ENCODE data around the gene CEBPG. TPM values are rescaled to one million over a fixed set of nuclear protein-coding genes. Genes with fewer than 3 reads are reported as not detected.

Gene CEBPG
- total and polyA plus RNA-seq, 2 donors (not counting 1 experiment from before 2014, with no cell fraction given), result 12.5 to 24.2 TPM

DNA sequence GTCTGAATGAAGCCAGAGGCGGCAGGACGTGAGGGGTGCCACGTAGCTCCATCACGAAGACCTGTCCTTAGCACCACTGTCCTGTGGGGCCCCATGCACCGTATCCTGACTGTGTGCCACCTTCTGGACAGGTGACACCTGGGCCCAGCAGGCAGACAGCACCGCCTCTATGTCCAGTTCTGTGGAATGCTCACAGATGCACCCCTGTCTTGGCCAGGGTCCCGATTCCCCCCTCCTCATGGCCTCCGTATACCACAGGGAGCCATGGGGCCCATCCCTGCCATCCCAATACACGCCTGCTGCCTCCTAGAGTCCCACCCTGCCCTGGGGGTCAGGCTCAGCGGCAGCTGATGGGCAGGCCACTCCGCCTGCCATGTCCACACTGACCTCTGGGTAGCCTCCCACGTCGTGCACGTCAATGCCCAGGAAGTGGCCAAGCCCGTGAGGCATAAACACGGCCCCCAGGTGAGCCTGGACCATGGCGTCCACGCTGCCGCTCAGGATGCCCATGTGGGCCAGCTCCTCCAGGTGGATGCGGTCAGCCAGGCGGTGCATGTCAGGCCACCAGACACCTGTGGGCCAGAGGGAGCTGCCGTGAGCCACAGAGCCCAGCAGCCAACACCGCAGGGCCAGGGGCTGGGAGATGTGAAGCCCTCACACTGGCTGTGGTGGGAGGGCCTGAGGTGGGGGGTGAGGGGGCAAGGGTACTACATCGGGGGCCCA lies 17.6 kb downstream of the CEBPG start:
- Mint-ChIP-seq H3K27me3 (no peaks in the 10 kb centered on the region), H3K27ac (no peak overlapping the region), H3K9me3 (ENCODE audit: insufficient read depth) (no peaks in the 10 kb centered on the region), H3K4me1 (no peaks in the 10 kb centered on the region), H3K4me3 (no peak overlapping the region)
- Histone ChIP-seq H3K9me3 (ENCODE audit: control extremely low read depth in 1 of 3, control insufficient read depth in 2 of 3, insufficient read depth in 1 of 3, low read length in 2 of 3) (no peaks in the 10 kb centered on the region), H3K9ac (ENCODE audit: low read length) (no peak overlapping the region), H3K4me2 (replicated peaks; ENCODE audit: low read depth, low read length, poor library complexity, severe bottlenecking) (no peak overlapping the region), H4K20me1 (ENCODE audit: control insufficient read depth, insufficient read depth, low read length, poor library complexity, severe bottlenecking) (peaks cover 13% of the 10 kb centered on the region), H3K79me2 (ENCODE audit: control insufficient read depth, insufficient read depth, low read length) (peaks cover 6% of the 10 kb centered on the region), H3K27ac (ENCODE audit: low read length in 2 of 2) (no peak overlapping the region), H3K36me3 (replicated peaks in 1 of 2; ENCODE audit: control extremely low read depth in 1 of 2, control insufficient read depth in 1 of 2, extremely low read depth in 1 of 2, insufficient read depth in 2 of 2, low read length in 1 of 2) (peaks cover 0 to 5% of the 10 kb centered on the region in 2 experiments), H3K27me3 (replicated peaks in 1 of 4; ENCODE audit: control extremely low read depth in 1 of 4, control insufficient read depth in 3 of 4, insufficient read depth in 4 of 4, low read length in 3 of 4) (no peaks in the 10 kb centered on the region), H3K4me1 (ENCODE audit: control insufficient read depth in 2 of 2, insufficient read depth in 2 of 2, low read length in 2 of 2) (no peaks in the 10 kb centered on the region), H2AFZ (ENCODE audit: insufficient read depth, low read depth, low read length, poor library complexity, severe bottlenecking) (no peak overlapping the region), H3K4me3 (ENCODE audit: control extremely low read depth in 1 of 5, extremely low read depth in 1 of 5, insufficient read depth in 1 of 5, low read depth in 2 of 5, low read length in 4 of 5) (no peak overlapping the region)
- ATAC-seq (ENCODE audit: low read depth) (no peak), DNase-seq (no peak)
- 92% methylated on average over 22 of the region's 24 CpGs for WGBS (ENCODE audit: insufficient coverage)
- intact Hi-C loops (cut with micrococcal nuclease), result no loop called here
- ChIA-PET CTCF (interaction anchor here (1.2 to 1.5 kb wide), 2 partner anchors 154 to 156 kb away, joined by 3 read pairs; no protein-coding TSS in a partner anchor), POLR2A (no interaction called here)
- TF ChIP-seq, protein P1, sequence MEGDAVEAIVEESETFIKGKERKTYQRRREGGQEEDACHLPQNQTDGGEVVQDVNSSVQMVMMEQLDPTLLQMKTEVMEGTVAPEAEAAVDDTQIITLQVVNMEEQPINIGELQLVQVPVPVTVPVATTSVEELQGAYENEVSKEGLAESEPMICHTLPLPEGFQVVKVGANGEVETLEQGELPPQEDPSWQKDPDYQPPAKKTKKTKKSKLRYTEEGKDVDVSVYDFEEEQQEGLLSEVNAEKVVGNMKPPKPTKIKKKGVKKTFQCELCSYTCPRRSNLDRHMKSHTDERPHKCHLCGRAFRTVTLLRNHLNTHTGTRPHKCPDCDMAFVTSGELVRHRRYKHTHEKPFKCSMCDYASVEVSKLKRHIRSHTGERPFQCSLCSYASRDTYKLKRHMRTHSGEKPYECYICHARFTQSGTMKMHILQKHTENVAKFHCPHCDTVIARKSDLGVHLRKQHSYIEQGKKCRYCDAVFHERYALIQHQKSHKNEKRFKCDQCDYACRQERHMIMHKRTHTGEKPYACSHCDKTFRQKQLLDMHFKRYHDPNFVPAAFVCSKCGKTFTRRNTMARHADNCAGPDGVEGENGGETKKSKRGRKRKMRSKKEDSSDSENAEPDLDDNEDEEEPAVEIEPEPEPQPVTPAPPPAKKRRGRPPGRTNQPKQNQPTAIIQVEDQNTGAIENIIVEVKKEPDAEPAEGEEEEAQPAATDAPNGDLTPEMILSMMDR (IDR thresholded peaks at IDR 0.05), result no peak
- TF ChIP-seq EZH2 (IDR thresholded peaks at IDR 0.05; ENCODE audit: borderline replicate concordance, insufficient read depth, low read depth, low read length, poor library complexity, severe bottlenecking), result no peak

DNA sequence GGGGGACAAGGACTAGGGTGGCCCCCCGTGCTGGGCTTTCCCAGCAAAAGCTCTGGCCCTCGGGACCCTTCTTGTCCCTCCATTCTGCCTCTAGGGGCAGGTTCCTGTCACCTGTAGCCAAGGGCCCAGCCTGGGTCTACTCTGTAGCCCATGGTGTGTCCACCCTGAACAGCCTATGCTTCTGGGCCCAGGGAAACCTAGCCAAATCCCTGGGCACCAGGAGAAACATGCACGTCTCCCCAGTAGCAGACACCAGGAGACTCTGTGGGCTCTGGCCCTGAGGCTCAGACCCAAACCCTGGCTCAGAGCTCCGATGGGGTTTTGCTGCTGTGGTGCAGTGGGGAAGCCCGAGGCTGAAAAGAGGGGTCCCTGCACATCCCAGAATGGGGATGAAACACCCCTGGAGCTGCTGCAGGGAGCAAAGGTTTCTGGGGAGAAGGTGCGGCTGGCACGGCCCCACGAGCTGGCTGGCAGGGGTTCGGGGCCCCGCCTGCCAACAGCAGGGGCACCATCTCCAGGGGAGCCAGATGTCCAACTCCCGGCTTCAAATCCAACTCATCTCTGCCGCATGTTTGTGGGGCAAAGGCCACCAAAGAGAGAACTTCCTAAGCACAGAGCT lies 18.2 kb downstream of the CEBPG start:
- DNase-seq (no peak), ATAC-seq (ENCODE audit: low read depth) (no peak)
- ChIA-PET POLR2A (no interaction called here), CTCF (no interaction called here)
- Mint-ChIP-seq H3K9me3 (ENCODE audit: insufficient read depth) (no peaks in the 10 kb centered on the region), H3K4me3 (no peak overlapping the region), H3K27me3 (no peaks in the 10 kb centered on the region), H3K4me1 (no peaks in the 10 kb centered on the region), H3K27ac (no peak overlapping the region)
- no peaks in the 10 kb centered on the region for H3K9me3 ChIP-seq (ENCODE audit: control extremely low read depth in 1 of 3, control insufficient read depth in 2 of 3, insufficient read depth in 1 of 3, low read length in 2 of 3)
- TF ChIP-seq, protein P1 (IDR thresholded peaks at IDR 0.05), result no peak
- TF ChIP-seq EZH2 (IDR thresholded peaks at IDR 0.05; ENCODE audit: borderline replicate concordance, insufficient read depth, low read depth, low read length, poor library complexity, severe bottlenecking), result no peak
- H3K27me3 ChIP-seq (replicated peaks in 1 of 4; ENCODE audit: control extremely low read depth in 1 of 4, control insufficient read depth in 3 of 4, insufficient read depth in 4 of 4, low read length in 3 of 4), result no peaks in the 10 kb centered on the region
- no peaks in the 10 kb centered on the region for H3K4me1 ChIP-seq (ENCODE audit: control insufficient read depth in 2 of 2, insufficient read depth in 2 of 2, low read length in 2 of 2)
- WGBS (ENCODE audit: insufficient coverage), result 93% methylated on average over 12 of the region's 12 CpGs
- no peak overlapping the region for H3K27ac ChIP-seq (ENCODE audit: low read length in 2 of 2)
- no peak overlapping the region for H3K9ac ChIP-seq (ENCODE audit: low read length)
- peaks cover 0 to 5% of the 10 kb centered on the region in 2 experiments for H3K36me3 ChIP-seq (replicated peaks in 1 of 2; ENCODE audit: control extremely low read depth in 1 of 2, control insufficient read depth in 1 of 2, extremely low read depth in 1 of 2, insufficient read depth in 2 of 2, low read length in 1 of 2)
- no peak overlapping the region for H3K4me3 ChIP-seq (ENCODE audit: control extremely low read depth in 1 of 5, extremely low read depth in 1 of 5, insufficient read depth in 1 of 5, low read depth in 2 of 5, low read length in 4 of 5)
- H4K20me1 ChIP-seq (ENCODE audit: control insufficient read depth, insufficient read depth, low read length, poor library complexity, severe bottlenecking), result peaks cover 13% of the 10 kb centered on the region
- H3K79me2 ChIP-seq (ENCODE audit: control insufficient read depth, insufficient read depth, low read length), result peaks cover 6% of the 10 kb centered on the region
- no peak overlapping the region for H3K4me2 ChIP-seq (replicated peaks; ENCODE audit: low read depth, low read length, poor library complexity, severe bottlenecking)
- H2AFZ ChIP-seq (ENCODE audit: insufficient read depth, low read depth, low read length, poor library complexity, severe bottlenecking), result no peak overlapping the region
- intact Hi-C loops (cut with micrococcal nuclease), result no loop called here

Data from B cell (primary cell).